HG02885 (cell line): ENCODE results near the gene PRKAB2.
"Not testable (repeated sequence)": the region's sequence is repeated elsewhere in the genome, so short reads cannot be mapped to it uniquely, and the experiment has no call there.

Source experiments
- ATAC-seq: cut with Tn5 transposase; IDR thresholded peaks from one replicate; pipeline ENCODE4 v1.9.1; 2021; ENCODE audit warnings: mild to moderate bottlenecking; ENCODE audit not compliant: unreplicated experiment, poor library complexity

Gene PRKAB2

DNA sequence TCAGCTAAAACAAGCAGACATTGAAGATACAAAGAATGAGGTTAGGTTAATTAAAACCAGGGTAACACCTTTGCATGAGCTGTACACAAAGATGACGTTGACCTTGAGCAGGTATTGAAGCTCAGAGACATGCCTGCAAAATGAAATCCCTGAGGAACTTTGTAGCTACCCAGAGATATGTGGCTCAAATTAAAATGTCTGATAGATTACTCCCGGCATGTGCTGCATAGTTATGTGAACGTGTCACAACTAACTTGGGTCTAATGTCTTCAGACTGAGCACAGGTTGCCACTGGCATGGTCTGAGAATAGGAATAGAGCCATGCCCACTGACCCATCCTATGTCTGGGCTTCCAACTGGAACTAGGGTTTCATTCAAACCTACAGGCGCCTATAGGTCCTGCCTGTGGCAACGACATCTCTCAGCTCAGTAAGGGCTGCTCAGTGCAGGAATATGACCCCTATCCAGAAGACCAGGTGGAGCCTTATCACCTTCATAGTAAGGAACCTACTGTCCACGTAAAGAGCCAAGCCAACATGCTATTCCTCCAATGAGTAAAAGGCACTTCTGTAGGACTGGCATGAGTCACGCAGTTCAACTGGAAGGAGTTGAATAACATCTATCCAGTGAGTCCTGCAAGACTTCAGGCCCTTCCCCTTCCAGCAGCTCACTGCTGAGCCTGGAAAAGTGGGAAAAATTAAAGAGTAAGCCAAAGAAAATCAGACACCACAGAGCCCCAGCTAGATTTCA, 60.7 kb downstream of the PRKAB2 start:
- no peak for ATAC-seq

GRCh38 chr1:147110872-147111271, 61.4 kb downstream of the PRKAB2 start:
- ATAC-seq = no peak

DNA sequence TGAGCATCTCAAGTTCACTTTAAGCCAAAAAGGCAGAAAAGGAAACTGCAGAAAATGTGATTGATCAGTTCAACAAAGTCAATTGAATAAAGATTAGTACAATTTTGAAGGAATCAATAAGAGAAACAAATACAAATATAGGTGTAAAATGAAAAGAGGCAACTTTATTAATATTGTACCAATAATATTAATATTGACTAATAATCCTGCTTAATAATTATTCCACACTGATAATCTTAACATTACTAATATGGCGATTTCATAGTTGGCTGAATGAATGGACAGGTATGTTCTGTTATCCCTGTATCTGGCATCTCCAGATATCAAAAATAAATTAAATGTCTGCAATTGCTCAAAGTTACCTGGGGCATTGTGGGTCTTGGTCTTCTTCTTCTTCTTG, 61.8 kb downstream of the PRKAB2 start:
- no peak for ATAC-seq

GRCh38 chr1:147109762-147110161, 62.5 kb downstream of the PRKAB2 start:
- no peak for ATAC-seq

DNA sequence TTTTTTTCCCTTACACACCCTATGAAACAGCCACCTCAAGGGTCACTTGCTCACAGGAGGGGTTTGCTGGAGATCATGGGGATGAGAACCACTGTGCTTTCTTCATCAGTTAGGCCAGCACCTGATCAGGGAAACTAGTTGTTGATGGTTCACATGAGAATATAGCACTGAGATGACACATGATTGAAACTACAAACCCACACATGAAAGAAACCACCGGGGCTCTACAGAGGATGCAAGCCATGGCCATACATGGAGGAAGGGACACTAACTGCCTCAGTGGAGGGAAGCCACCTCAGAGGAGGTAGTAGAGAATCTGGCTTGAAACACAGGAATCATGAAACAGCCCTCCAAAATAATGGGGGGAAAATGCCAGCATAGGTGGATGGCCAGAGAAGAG, 63.2 kb downstream of the PRKAB2 start:
- peak; percentile 76 for ATAC-seq

DNA sequence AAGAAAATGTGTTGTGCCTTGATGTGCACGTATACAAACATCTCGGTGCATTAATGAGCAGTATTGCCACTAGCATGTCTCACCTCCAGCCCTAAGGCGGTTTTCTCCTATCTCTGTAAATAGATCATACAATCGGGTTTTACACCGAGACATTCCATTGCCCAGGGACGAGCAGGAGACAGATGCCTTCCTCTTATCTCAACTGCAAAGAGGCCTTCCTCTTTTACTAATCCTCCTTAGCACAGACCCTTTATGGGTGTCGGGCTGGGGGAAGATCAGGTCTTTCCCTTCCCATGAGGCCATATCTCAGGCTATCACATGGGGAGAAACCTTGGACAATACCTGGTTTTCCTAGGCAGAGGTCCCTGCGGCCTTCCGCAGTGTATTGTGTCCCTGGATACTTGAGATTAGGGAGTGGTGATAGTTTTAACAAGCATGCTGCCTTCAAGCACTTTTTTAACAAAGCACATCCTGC, 65.8 kb downstream of the PRKAB2 start:
- ATAC-seq = not testable (repeated sequence)

GRCh38 chr1:147105909-147106308, 66.4 kb downstream of the PRKAB2 start:
- ATAC-seq = no peak
